HEK293 (cell line): ENCODE results near the gene TEAD4.

Source experiments
- CTCF ChIA-PET: fragments of 350-600 bp; formaldehyde crosslinking; extraction: SDS; loops from one replicate; lab custom pipeline; 2021; ENCODE audit warnings: antibody characterized with exemption; lab: Yijun Ruan, JAX
- POLR2A ChIA-PET: fragments of 300-600 bp; formaldehyde crosslinking; extraction: SDS; loops from one replicate; lab custom pipeline; 2020; ENCODE audit warnings: antibody characterized with exemption, inconsistent platforms; lab: Yijun Ruan, JAX
- H3K27ac ChIP-seq: fragments of 200-500 bp; sonication (Bioruptor generic); 2 replicates; pipeline ENCODE4 v1.5.1; 2014; ENCODE audit warnings: low read depth, low read length, control low read depth, inconsistent platforms; ENCODE audit errors: extremely low read depth
- H3K36me3 ChIP-seq, 2 experiments: fragments of 200-500 bp in 1 of 2; sonication (Bioruptor generic) in 1 of 2; 1 replicate in 1 of 2; 2 replicates in 1 of 2; pipeline ENCODE4 v1.5.1; 2014 to 2017; ENCODE audit warnings: inconsistent platforms in 2 of 2, low read length in 2 of 2; ENCODE audit not compliant: control insufficient read depth in 2 of 2, insufficient read depth in 1 of 2
- H3K4me1 ChIP-seq: fragments of 200-500 bp; sonication (Bioruptor generic); 2 replicates; pipeline ENCODE4 v1.5.1; 2014; ENCODE audit warnings: mild to moderate bottlenecking, low read length, inconsistent platforms; ENCODE audit not compliant: control insufficient read depth, insufficient read depth
- H3K4me3 ChIP-seq: 2 replicates; pipeline ENCODE4 v1.5.1; 2011; ENCODE audit warnings: low read depth, mild to moderate bottlenecking, control low read depth, low read length, moderate library complexity
- H3K9me3 ChIP-seq: fragments of 200-500 bp; sonication (Bioruptor generic); 2 replicates; pipeline ENCODE4 v1.5.1; 2014; ENCODE audit warnings: low read depth, low read length, inconsistent platforms; ENCODE audit not compliant: control insufficient read depth, insufficient read depth
- EGR2 ChIP-seq: fragments of 450-650 bp; formaldehyde crosslinking; IDR thresholded peaks from 2 replicates; pipeline ENCODE4 v1.5.1; 2016; ENCODE audit warnings: low read depth, missing biosample characterization, missing genetic modification characterization
- GLIS1 ChIP-seq: fragments of 450-650 bp; formaldehyde crosslinking; IDR thresholded peaks from 2 replicates; pipeline ENCODE4 v1.5.1; 2016; ENCODE audit warnings: missing biosample characterization, missing genetic modification characterization
- HOXD13 ChIP-seq: sonication (generic); formaldehyde crosslinking; IDR thresholded peaks from 2 replicates; pipeline ENCODE4 v1.8.0; 2022; ENCODE audit warnings: missing genetic modification reagents, borderline replicate concordance
- MZF1 ChIP-seq: fragments of 450-650 bp; formaldehyde crosslinking; IDR thresholded peaks from 2 replicates; pipeline ENCODE4 v1.5.1; 2017; ENCODE audit warnings: missing biosample characterization, missing genetic modification characterization, borderline replicate concordance
- SP3 ChIP-seq: fragments of 450-650 bp; formaldehyde crosslinking; IDR thresholded peaks from 2 replicates; pipeline ENCODE4 v1.5.1; 2016; ENCODE audit warnings: missing biosample characterization, missing genetic modification characterization
- TRIM28 ChIP-seq: IDR thresholded peaks from 2 replicates; pipeline ENCODE4 v1.6.1; 2011; ENCODE audit warnings: low read length, control low read depth, borderline replicate concordance
- ZBTB1 ChIP-seq: fragments of 450-650 bp; formaldehyde crosslinking; IDR thresholded peaks from 2 replicates; pipeline ENCODE4 v1.5.1; 2016; ENCODE audit warnings: missing biosample characterization, missing genetic modification characterization
- ZEB2 ChIP-seq: fragments of 450-650 bp; formaldehyde crosslinking; IDR thresholded peaks from 2 replicates; pipeline ENCODE4 v1.5.1; 2016; ENCODE audit warnings: missing biosample characterization, missing genetic modification characterization
- ZFHX2 ChIP-seq: fragments of 450-650 bp; formaldehyde crosslinking; conservative IDR thresholded peaks from 2 replicates; pipeline ENCODE4 v1.5.1; 2016; ENCODE audit warnings: missing biosample characterization, missing genetic modification characterization
- ZIC2 ChIP-seq: fragments of 450-650 bp; formaldehyde crosslinking; IDR thresholded peaks from 2 replicates; pipeline ENCODE4 v1.5.1; 2016; ENCODE audit warnings: missing biosample characterization, missing genetic modification characterization
- ZNF174 ChIP-seq: fragments of 450-650 bp; formaldehyde crosslinking; IDR thresholded peaks from 2 replicates; pipeline ENCODE4 v1.5.0; 2017; ENCODE audit warnings: missing biosample characterization, mild to moderate bottlenecking, missing genetic modification characterization
- ZNF19 ChIP-seq: fragments of 450-650 bp; formaldehyde crosslinking; IDR thresholded peaks from 2 replicates; pipeline ENCODE4; 2016; ENCODE audit warnings: missing biosample characterization, missing genetic modification characterization, low read depth
- ZNF239 ChIP-seq: fragments of 450-650 bp; formaldehyde crosslinking; IDR thresholded peaks from 2 replicates; pipeline ENCODE4 v1.5.1; 2016; ENCODE audit warnings: missing biosample characterization, missing genetic modification characterization
- ZNF394 ChIP-seq: fragments of 450-650 bp; formaldehyde crosslinking; IDR thresholded peaks from 2 replicates; pipeline ENCODE4 v1.5.1; 2016; ENCODE audit warnings: missing biosample characterization, missing genetic modification characterization, mild to moderate bottlenecking, moderate library complexity, borderline replicate concordance
- ZNF426 ChIP-seq: fragments of 450-650 bp; formaldehyde crosslinking; IDR thresholded peaks from 2 replicates; pipeline ENCODE4 v1.5.1; 2017; ENCODE audit warnings: missing biosample characterization, missing genetic modification characterization, mild to moderate bottlenecking, inconsistent platforms, moderate library complexity
- ZNF558 ChIP-seq: fragments of 450-650 bp; formaldehyde crosslinking; IDR thresholded peaks from 2 replicates; pipeline ENCODE4 v1.5.1; 2016; ENCODE audit warnings: missing biosample characterization, missing genetic modification characterization
- ZNF776 ChIP-seq: fragments of 450-650 bp; formaldehyde crosslinking; IDR thresholded peaks from 2 replicates; pipeline ENCODE4 v1.5.0; 2017; ENCODE audit warnings: missing biosample characterization, missing genetic modification characterization, borderline replicate concordance
- ZXDB ChIP-seq: fragments of 450-650 bp; formaldehyde crosslinking; IDR thresholded peaks from 2 replicates; pipeline ENCODE4 v1.5.1; 2016; ENCODE audit warnings: missing biosample characterization, missing genetic modification characterization
- TF ChIP-seq, protein P1 (sequence below): fragments of 450-650 bp; formaldehyde crosslinking; IDR thresholded peaks from 2 replicates; pipeline ENCODE4 v1.5.1; 2016; ENCODE audit warnings: missing biosample characterization, missing genetic modification characterization
- TF ChIP-seq, protein P2 (sequence below): fragments of 450-650 bp; formaldehyde crosslinking; IDR thresholded peaks from 2 replicates; pipeline ENCODE4 v1.5.1; 2016; ENCODE audit warnings: missing biosample characterization, missing genetic modification characterization
- TF ChIP-seq, protein P3 (sequence below): fragments of 450-650 bp; formaldehyde crosslinking; IDR thresholded peaks from 2 replicates; pipeline ENCODE4 v1.5.1; 2016; ENCODE audit warnings: missing biosample characterization, missing genetic modification characterization
- TF ChIP-seq, protein P4 (sequence below): fragments of 450-650 bp; formaldehyde crosslinking; IDR thresholded peaks from 2 replicates; pipeline ENCODE4 v1.5.1; 2016; ENCODE audit warnings: missing biosample characterization, missing genetic modification characterization

The TEAD4 gene

DNA sequence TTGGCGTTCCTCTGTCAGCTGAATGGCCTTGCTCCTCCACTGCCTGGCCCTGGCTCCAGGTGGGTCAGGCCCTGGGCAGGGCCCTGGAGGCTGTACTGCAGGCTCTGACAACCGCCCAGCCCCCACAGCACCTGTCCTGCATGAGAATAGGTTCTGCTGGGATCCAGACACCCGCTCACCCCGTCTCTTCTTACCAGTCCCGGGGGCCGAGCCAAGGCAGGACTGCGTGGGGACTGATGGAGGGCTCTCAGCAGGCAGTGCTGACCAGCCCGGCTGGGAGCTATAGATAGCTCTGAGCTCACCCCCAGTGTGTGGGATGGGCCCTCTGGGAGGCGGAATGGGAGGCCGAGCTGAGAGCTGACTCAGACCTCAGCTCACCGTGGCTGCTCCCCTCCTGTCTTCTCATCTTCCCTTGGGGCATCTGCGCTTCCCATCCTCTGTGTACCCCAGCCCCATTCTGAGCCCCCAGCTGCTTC, 39.6 kb downstream of the TEAD4 start (continued):
- TF ChIP-seq ZNF394 (tag by site-specific recombination) (peak; percentile 31; the same call in 1 of the 2 replicates), ZFHX2 (tag by site-specific recombination) (peak; percentile 91), MZF1 (no peak), ZEB2 (0 out of 2 replicates have a peak, but pooled peaks have one; percentile 32), EGR2 (tag by site-specific recombination) (peak; percentile 94)
- TF ChIP-seq, protein P1, sequence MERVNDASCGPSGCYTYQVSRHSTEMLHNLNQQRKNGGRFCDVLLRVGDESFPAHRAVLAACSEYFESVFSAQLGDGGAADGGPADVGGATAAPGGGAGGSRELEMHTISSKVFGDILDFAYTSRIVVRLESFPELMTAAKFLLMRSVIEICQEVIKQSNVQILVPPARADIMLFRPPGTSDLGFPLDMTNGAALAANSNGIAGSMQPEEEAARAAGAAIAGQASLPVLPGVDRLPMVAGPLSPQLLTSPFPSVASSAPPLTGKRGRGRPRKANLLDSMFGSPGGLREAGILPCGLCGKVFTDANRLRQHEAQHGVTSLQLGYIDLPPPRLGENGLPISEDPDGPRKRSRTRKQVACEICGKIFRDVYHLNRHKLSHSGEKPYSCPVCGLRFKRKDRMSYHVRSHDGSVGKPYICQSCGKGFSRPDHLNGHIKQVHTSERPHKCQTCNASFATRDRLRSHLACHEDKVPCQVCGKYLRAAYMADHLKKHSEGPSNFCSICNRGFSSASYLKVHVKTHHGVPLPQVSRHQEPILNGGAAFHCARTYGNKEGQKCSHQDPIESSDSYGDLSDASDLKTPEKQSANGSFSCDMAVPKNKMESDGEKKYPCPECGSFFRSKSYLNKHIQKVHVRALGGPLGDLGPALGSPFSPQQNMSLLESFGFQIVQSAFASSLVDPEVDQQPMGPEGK = peak; percentile 67
- TF ChIP-seq, protein P2, sequence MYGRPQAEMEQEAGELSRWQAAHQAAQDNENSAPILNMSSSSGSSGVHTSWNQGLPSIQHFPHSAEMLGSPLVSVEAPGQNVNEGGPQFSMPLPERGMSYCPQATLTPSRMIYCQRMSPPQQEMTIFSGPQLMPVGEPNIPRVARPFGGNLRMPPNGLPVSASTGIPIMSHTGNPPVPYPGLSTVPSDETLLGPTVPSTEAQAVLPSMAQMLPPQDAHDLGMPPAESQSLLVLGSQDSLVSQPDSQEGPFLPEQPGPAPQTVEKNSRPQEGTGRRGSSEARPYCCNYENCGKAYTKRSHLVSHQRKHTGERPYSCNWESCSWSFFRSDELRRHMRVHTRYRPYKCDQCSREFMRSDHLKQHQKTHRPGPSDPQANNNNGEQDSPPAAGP (tag by site-specific recombination) = 0 out of 2 replicates have a peak, but pooled peaks have one; percentile 40
- TF ChIP-seq, protein P3, sequence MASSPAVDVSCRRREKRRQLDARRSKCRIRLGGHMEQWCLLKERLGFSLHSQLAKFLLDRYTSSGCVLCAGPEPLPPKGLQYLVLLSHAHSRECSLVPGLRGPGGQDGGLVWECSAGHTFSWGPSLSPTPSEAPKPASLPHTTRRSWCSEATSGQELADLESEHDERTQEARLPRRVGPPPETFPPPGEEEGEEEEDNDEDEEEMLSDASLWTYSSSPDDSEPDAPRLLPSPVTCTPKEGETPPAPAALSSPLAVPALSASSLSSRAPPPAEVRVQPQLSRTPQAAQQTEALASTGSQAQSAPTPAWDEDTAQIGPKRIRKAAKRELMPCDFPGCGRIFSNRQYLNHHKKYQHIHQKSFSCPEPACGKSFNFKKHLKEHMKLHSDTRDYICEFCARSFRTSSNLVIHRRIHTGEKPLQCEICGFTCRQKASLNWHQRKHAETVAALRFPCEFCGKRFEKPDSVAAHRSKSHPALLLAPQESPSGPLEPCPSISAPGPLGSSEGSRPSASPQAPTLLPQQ = peak; percentile 44; the same call in 1 of the 2 replicates
- TF ChIP-seq, all 188 proteins: peak for 17

DNA sequence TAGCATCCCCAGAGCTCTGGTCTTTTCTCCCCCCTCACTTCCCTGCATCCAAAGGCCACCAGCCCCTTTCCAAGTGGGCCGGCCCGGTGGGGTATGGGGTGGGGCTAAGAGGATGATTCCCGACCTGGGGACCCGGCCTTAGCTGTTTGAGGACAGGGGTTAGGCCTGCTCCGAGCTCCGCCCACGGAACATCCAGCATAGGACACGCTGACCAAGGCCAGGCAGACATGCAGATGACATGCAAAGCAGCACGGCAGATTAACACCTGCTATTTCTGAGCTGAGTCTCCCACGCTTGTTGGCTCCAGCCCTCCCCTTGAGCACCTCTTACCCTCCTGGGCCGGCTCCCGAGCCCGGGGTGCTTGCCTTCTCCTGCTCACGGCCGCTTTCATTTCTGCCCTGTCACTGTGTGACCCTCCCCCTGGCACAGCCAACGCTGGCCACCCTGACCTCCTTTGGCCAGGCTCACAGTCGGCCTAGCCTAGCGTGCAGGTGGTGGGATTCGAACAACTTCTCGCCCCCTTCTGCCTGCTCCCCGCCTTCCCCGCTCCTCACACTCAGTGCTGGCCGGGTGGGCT, 40.2 kb downstream of the TEAD4 start:
- H3K4me3 ChIP-seq = no peak overlapping the region
- no peak for TF ChIP-seq ZBTB1 (tag by site-specific recombination)
- TF ChIP-seq GLIS1 (tag by site-specific recombination) = 0 out of 2 replicates have a peak, but pooled peaks have one; percentile 3
- TF ChIP-seq ZNF19 (tag by site-specific recombination) = no peak
- TF ChIP-seq ZNF558 = no peak
- peaks cover 0 to under 1% of the 10 kb centered on the region in 2 experiments; a peak in 1 of 3 replicates for H3K36me3 ChIP-seq
- H3K9me3 ChIP-seq = no peaks in the 10 kb centered on the region
- H3K4me1 ChIP-seq = no peaks in the 10 kb centered on the region
- ChIA-PET CTCF (interaction anchor here (0.5 to 0.8 kb wide), 3 partner anchors 12 to 1059 kb away, joined by 3 read pairs; no protein-coding TSS in a partner anchor), POLR2A (no interaction called here)
- no peak overlapping the region for H3K27ac ChIP-seq

DNA sequence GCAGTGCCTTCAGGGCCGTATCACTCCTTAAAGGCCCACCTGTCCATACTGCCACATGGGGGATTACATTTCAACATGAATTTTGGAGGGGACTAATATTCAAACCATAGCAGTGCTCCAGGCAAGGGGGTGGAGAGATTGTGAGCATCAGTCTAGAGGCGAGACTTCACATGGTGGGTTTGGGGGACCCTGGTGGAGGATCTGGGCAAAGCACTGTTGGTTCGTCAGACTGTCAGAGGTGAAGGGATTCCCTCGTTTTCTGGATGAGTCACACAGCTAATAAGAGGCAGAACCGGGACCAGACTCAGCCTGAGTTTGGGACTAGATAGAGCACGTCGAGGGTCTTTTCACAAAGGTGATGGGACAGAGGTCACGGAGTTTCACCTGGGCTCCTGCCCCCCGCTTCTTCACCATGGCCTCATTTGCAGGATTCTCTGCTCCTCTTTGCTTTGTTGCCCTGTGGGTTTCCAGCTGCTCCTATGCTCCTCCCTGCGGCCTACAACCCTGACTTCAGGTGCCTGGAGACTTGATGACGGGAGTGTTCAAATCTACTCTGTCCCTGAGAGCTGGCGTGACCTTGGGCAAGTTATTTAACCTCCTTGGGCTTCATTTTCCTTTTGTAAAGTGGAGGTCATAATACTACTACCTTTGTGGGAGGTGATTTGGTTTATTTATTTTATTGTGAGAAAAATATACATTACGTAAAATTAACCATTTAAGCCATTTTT, 41.5 kb downstream of the TEAD4 start:
- Histone ChIP-seq H3K27ac (no peak overlapping the region), H3K36me3 (peaks cover 0 to 8% of the 10 kb centered on the region in 2 experiments; a peak in 2 of 3 replicates), H3K4me1 (no peaks in the 10 kb centered on the region), H3K9me3 (no peaks in the 10 kb centered on the region), H3K4me3 (no peak overlapping the region)
- CTCF ChIA-PET = interaction anchor here (0.6 kb wide), 1 partner anchor 58 kb away, joined by 4 read pairs; no protein-coding TSS in a partner anchor
- POLR2A ChIA-PET = no interaction called here
- TF ChIP-seq ZXDB (tag by site-specific recombination) (no peak), ZNF174 (no peak), ZNF19 (tag by site-specific recombination) (no peak), TRIM28 (no peak), SP3 (tag by site-specific recombination) (no peak), ZIC2 (tag by site-specific recombination) (no peak), HOXD13 (no peak), ZNF776 (no peak), ZNF426 (tag by site-specific recombination) (no peak), ZNF239 (tag by site-specific recombination) (no peak)
- TF ChIP-seq, protein P4, sequence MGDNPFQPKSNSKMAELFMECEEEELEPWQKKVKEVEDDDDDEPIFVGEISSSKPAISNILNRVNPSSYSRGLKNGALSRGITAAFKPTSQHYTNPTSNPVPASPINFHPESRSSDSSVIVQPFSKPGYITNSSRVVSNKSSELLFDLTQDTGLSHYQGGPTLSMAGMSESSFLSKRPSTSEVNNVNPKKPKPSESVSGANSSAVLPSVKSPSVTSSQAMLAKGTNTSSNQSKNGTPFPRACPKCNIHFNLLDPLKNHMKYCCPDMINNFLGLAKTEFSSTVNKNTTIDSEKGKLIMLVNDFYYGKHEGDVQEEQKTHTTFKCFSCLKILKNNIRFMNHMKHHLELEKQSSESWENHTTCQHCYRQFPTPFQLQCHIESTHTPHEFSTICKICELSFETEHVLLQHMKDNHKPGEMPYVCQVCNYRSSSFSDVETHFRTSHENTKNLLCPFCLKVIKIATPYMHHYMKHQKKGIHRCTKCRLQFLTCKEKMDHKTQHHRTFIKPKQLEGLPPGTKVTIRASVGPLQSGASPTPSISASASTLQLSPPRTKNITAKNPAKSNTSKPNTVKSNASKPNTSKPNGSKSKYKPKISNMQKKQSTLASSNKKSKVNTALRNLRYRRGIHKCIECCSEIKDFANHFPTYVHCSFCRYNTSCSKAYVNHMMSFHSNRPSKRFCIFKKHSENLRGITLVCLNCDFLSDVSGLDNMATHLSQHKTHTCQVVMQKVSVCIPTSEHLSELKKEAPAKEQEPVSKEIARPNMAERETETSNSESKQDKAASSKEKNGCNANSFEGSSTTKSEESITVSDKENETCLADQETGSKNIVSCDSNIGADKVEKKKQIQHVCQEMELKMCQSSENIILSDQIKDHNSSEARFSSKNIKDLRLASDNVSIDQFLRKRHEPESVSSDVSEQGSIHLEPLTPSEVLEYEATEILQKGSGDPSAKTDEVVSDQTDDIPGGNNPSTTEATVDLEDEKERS (tag by site-specific recombination) = no peak
